Bronchial epithelial cell (primary cell): ENCODE measurements around the gene GALNT10. TPM values are rescaled to one million over a fixed set of nuclear protein-coding genes. Genes with fewer than 3 reads are reported as not detected.

ENCODE experiments used
- DNase-seq: peaks from one replicate; pipeline ENCODE4 v3.0.0-alpha.2; 2010; ENCODE audit warnings: low read depth
- FAIRE-seq: peaks from 2 replicates; lab custom pipeline; 2011; peaks lifted over from hg19 to GRCh38; lab: Jason Lieb, UNC
- H3K27me3 ChIP-seq: 2 replicates; pipeline ENCODE4 v1.5.1; 2011; ENCODE audit warnings: low read length; ENCODE audit not compliant: control insufficient read depth, insufficient read depth
- H3K36me3 ChIP-seq: 2 replicates; pipeline ENCODE4 v1.5.1; 2011; ENCODE audit warnings: low read length; ENCODE audit not compliant: control insufficient read depth, insufficient read depth
- H3K4me3 ChIP-seq: 2 replicates; pipeline ENCODE4 v1.5.1; 2011; ENCODE audit warnings: mild to moderate bottlenecking, low read depth, low read length, control low read depth
- CTCF ChIP-seq: IDR thresholded peaks from 2 replicates; pipeline ENCODE4 v1.5.1; 2011; ENCODE audit warnings: mild to moderate bottlenecking, moderate library complexity, low read length, control low read depth, inconsistent platforms; ENCODE audit not compliant: insufficient read depth, severe bottlenecking
- total RNA-seq: library from RNA; depleted of rRNA; stranded (reverse); fragments of >200 nt; gene quantifications from 2 replicates; pipeline ENCODE4 v1.2.1, GENCODE V29; 2014

GALNT10 gene
- total RNA-seq, 1 donor from 2014 or later = 3.9 TPM

GRCh38 chr5:154240595-154240994 is 50.1 kb downstream of the GALNT10 start:
- TF ChIP-seq CTCF = no peak
- Histone ChIP-seq H3K4me3 (no peak overlapping the region), H3K27me3 (no peaks in the 10 kb centered on the region), H3K36me3 (no peaks in the 10 kb centered on the region)
- DNase-seq (no peak), FAIRE-seq (no peak)

- Histone ChIP-seq H3K4me3 (no peak overlapping the region), H3K36me3 (no peaks in the 10 kb centered on the region), H3K27me3 (no peaks in the 10 kb centered on the region)
- TF ChIP-seq CTCF = no peak
- DNase-seq = no peak
- no peak for FAIRE-seq
These were observed 50.5 kb downstream of the GALNT10 start for GRCh38 chr5:154241021-154241420.

GRCh38 chr5:154242442-154242841 is 51.9 kb downstream of the GALNT10 start:
- Histone ChIP-seq H3K27me3 (no peaks in the 10 kb centered on the region), H3K4me3 (no peak overlapping the region), H3K36me3 (no peaks in the 10 kb centered on the region)
- no peak for FAIRE-seq
- DNase-seq = no peak
- no peak for TF ChIP-seq CTCF

- no peak for TF ChIP-seq CTCF
- FAIRE-seq (no peak), DNase-seq (no peak)
- H3K4me3 ChIP-seq = no peak overlapping the region
- H3K36me3 ChIP-seq = no peaks in the 10 kb centered on the region
- H3K27me3 ChIP-seq = no peaks in the 10 kb centered on the region
These were observed 52.4 kb downstream of the GALNT10 start for GRCh38 chr5:154242964-154243376.

GRCh38 chr5:154243736-154244135 is 53.2 kb downstream of the GALNT10 start:
- DNase-seq (no peak), FAIRE-seq (no peak)
- H3K4me3 ChIP-seq = no peak overlapping the region
- no peaks in the 10 kb centered on the region for H3K36me3 ChIP-seq
- no peaks in the 10 kb centered on the region for H3K27me3 ChIP-seq
- TF ChIP-seq CTCF = no peak

GRCh38 chr5:154244476-154244875 is 53.9 kb downstream of the GALNT10 start:
- DNase-seq = no peak
- Histone ChIP-seq H3K36me3 (no peaks in the 10 kb centered on the region), H3K27me3 (no peaks in the 10 kb centered on the region), H3K4me3 (no peak overlapping the region)
- FAIRE-seq = no peak
- no peak for TF ChIP-seq CTCF
